AML-193 (cell line): Measurements from ENCODE around the gene PSMG4.

ENCODE experiments used
- DNase-seq, 2 experiments: peaks; one replicate each; lab custom pipeline; 2025; lab: John Stamatoyannopoulos, UW

PSMG4 gene

DNA sequence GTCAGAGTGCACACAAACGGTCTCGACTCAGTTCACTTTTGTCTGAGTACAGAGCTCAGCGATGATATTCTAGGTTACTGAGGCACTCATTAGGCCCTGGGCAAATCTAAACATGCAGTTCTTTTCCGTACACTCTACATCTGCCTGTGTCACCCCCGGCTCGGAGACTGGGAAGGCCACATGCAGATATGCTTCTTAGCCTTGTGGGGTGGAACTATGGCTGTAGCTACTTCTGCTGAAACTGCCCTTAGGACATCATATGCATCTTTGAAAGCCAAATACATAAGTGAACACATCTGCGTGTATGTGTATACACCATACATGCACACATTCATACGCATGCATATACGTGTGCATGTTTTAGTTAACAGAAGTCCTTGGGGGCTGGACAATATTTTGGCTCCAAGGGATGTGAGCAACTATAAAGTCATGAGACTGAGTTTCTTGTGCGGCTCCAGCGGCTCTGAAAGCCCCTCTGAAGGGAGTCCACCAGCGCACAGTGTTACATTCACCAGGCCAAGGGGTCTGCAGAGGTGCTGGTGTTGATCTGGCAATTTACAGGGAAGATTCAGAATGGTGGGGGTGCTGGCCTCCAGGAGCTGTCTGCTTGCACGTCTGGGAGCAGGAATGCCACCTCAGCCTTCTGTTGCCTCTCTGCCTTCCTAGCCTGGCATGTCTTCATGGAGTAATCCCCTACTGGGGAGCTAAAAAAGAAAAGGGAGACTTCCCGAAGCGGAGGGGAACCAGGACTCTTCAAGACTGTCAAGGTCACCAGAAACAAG, 31.6 kb downstream of the PSMG4 start:
- no peak for DNase-seq

DNA sequence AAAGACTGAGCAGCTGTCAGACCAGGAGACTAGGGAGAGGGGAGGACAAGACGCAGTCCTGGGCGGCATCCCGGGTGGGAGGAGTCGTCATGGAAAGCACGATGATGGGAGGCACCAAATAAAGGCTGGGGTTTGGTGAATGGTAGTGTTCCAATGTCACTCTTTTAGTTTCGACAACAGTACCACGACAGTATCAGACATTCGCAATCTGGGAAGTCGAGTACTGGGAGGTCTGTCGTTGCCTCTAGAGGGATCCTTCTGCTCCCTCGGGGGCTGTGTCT, 32.1 kb downstream of the PSMG4 start:
- DNase-seq = no peak

DNA sequence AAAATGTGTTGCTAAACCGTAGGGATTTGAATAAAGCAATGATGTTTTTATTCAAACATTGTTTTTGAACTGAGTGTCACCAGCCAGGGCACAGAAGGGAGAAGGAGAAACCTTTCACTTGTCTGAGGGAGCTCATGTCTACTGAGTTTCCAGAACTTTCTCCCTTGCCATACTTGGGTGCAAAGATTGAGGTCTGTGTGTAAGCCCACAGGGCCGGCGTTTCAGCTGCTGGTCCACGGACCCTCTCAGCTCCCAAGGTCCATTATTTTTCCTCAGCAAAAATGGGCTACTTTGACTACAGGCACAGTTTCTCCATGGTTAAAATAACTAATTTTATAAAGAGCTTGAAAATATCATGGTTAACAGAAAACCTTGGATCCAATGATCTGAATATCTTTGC, 32.6 kb downstream of the PSMG4 start:
- DNase-seq = no peak

DNA sequence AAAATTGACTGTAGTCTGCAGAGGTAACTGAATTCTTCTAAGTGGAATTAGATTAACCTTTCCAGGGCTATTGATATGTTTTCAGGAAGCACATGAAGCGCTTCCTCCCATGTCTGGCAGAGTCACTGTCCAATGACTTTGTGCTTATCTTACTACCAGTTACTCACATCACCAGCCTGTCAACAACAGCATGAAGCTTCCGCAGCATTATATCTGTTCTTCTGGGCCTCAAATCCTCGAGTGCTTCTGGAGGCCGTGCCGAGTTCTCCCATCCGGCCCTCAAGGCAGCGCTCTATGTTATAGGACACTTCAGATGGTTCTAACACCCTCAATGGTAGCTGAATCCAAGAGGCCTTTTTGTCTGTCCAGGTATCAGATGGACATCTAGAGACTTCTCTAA, 33.2 kb downstream of the PSMG4 start:
- no peak for DNase-seq

DNA sequence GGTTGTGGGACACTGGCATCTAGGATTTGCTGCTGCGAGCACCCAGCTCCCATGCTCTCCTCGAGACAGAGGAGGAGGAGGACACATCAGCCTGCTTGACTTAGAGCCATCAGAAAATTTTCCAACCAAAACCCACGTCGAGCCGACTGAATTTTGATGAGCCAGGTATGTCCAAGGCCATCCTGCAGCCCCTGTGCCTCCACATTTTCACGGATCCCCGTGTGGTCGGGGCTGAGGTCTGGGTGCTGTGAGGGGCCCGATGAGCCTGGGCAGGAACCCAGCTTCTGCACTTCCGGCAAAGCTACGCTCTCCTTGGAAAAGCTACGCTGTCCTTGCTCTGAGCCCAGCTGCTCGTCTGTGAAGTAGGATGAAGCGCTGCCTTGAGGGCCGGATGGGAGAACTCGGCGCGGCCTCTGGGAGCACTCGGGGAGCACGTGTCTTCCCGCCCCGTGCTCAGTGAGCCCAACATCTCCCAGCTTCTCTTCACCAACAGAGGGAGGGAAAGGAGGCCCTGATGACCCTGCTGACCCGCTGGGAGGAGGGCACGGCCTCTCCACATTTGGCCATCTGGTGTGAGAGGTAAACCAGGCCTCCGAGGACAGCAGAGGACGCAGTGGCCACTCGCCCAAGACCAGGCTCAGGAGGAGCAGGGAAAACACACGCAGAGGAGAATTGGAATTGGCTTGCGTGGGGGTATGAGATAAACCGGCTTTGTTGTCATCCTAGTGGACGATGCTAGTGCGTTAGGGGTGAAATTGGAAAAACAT, 33.9 kb downstream of the PSMG4 start:
- no peak for DNase-seq

DNA sequence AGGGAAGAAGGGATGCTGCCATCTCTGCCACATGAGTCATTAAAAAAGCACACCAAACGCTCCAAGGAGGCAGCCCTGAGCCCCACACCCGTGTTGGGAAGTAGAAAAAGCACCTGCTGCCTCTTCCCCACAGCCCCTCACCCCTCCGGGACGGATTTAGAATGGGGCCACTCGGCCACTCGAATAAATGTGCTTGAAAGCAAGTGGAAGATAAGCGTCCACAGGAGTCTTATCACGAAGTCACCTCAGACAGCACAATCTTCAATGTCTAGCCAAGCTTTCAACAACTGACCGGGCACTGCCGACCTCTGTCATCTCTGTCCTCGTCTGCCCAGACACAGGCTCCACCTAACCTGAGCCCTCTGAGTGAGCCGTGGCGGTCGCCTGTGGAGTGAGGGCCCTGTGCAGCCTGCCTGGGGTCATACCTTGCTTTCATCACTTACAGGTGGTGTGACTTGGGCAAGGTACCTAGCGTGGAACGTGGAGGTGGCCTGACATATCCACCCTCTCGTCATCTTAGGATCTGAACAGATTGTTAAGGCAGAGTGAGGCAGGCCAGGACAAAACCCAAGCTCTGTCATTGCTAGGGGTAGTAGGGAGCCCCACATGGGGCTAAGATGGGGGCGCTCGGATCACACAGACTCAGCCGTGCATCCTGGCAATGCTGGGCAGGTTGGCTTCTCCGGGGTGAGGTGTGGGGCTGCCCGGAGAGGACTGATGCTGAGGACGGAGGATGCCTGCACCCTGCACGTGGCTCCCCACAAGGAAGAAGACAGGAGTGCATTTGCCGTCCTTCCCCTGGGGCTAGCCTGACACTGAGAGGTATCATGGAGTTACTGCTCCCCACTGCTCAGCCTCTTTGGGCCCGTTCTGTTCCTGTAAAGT, 34.8 kb downstream of the PSMG4 start:
- DNase-seq = no peak

DNA sequence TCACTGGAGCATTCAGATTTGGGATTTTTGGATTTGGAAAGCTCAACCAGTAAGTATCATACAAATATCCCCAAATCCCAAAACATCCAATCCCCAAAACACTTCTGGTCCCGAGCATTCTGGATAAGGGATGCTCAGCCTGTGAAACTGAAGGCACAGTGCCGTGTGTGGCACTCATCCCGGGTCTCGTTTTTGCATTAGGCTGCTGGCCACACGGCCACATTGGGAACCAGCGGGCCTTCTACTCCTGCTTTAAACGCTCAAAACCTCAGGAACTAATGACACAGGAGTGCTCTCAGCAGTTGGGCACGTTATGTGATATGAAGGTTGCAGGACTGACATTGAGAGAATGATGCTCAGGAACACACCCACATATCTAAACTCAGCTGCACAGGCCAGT, 35.6 kb downstream of the PSMG4 start:
- DNase-seq = no peak

DNA sequence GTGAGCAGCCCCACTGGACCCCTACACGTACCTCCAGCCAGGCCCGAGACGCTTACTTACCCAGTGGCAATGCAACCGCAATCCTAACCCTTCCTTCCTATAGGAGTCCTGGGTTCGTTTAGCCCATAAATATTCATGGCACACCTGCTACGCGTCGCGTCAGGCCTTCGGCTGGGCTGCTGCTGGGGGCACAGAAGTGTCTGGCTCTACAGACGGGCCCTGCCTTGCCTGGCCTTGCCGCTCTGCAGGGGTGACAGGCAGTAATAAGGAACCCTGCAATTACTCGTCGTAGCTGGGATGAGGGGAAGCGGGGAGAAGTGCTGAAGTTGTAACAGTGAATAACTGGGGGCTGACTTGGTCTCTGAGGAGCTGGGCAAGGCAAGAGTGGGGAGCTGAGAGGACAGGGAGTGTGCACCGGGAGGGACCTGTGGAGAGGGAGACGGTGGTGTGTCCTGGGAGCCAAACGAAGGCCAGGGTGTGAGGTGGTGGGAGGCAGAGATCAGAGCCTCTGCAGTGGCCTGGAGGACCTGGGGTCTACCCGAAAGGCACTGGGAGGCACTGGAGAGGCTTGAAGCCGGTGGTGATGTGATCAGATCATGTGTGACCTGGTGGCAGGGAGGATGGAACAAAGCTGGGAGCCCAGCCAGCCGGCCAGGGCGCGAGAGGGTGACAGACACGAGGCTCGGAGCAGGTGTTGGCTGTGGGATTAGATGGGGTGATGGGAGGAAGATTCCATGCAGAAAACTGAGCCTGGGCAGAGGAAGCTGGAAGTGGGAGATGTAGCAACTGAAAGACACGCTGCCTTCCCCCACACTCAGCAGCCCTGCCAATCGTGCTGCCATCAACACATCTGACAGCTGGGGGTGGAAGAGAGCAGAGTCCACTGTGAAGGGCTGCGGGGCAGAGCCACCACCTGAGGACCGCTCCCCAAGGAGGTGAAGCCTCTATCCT, 36.4 kb downstream of the PSMG4 start:
- DNase-seq = no peak

DNA sequence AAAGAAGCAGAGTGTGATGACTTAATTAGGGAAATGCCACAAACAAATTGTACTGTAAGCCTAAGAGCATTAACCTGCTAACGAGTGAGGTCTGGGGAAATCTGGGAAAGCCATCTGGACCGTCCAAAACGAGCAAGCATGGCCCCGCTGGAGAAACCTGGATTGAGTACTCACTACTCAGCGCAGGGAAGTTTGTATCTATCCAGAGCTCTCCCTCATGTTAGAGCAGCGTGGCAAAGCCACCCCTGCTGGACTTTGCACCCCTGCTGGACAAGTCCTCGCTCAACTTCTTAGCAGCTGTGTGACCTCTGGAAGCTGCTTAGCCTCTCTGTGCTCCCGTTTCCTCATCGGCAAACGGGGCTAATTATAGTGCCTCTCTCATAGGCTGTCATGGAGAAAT, 37.3 kb downstream of the PSMG4 start:
- no peak for DNase-seq

DNA sequence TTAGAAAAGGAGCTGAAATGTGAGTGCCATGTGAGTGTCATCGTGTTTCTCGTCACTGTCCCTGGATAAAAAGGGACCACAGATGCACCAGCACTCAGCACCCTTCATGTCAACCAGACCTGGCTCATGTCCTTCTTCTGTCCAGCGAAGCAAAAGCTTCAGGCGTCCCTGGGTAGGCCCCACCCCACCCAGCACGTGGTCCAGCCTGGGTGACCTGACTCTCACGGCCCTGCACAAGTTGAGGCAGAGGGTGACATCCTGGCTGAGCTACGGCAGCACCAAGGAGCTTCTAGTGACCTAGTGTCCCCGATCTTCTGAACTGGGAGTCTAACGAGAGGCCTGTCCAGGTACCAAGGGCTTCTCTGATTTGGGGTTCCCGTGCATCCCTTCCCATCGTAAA, 37.8 kb downstream of the PSMG4 start:
- no peak for DNase-seq

DNA sequence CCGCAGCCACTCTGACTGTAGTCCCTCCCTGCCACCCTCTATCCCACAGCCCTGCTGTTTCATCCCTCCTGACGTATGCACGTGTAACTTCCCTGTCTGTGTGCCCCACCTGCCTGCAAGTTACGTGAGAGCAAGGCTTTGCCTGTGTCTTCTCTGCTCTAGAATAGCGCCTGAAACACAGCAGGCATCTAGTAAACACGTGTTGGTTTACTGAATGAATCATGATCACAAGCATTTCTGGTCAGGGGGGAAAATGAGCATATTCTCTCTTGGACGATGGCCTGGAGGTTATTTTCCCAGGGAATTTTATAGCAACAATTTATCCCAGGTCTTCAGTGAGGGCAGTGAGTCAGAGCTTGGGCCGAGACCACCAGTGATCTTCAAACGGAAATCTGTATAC, 38.3 kb downstream of the PSMG4 start:
- no peak for DNase-seq

DNA sequence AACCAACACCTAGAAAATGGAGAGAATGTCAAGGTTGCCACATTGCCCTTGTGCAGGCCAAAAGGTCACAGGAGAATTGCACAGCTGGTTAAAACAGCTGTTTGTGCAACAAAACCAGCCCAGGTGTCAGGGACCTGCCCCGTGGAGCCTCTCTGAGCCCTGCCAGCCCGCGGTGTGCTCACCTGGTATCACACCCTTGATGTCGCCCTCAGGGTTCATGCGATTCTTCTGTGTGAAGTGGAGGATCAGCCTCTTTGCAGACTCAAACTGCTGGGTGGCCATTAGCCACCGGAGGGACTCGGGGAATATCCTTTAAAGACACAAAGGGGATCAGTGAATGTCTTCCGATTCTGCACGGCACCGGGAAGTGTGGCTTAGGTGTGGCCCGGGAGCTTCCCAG, 39.2 kb downstream of the PSMG4 start:
- DNase-seq = no peak

DNA sequence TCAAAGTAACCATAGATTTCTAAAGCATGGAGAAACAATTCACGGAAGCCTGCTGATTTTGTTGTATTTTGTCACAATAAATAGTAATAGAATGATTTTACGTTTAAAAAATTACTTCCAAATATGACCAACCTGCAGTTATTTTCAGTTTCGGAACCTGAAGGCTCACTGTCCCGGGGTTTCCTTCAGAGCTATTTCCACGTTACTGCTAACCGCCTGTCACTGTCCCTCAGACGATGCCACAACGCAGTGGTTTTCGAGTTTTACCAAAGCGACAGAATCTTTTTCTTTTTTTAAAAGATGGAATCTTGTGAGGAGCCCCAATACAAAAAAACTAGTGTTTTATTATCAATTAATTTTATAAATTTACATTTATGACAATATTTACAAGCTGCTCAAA, 40.5 kb downstream of the PSMG4 start:
- DNase-seq = no peak

DNA sequence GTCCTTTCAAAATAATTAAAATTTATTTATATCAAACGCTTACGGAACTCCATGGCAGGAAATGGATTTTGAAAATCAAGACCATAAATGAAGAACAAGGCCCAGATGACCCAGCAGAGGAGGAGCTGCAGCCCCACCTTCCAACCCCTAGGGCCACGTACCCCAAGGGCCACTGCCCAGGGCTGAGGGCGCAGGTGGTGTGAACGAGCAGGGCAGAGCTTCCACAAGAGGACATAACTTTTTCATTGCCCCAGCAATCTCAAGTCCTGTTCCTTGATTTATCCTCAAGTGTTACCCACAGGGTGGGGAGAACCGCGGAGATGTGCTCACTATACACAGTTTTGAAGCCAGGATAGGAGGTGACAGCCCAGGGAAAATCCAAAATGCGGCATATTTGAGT, 42.8 kb downstream of the PSMG4 start:
- DNase-seq = no peak

DNA sequence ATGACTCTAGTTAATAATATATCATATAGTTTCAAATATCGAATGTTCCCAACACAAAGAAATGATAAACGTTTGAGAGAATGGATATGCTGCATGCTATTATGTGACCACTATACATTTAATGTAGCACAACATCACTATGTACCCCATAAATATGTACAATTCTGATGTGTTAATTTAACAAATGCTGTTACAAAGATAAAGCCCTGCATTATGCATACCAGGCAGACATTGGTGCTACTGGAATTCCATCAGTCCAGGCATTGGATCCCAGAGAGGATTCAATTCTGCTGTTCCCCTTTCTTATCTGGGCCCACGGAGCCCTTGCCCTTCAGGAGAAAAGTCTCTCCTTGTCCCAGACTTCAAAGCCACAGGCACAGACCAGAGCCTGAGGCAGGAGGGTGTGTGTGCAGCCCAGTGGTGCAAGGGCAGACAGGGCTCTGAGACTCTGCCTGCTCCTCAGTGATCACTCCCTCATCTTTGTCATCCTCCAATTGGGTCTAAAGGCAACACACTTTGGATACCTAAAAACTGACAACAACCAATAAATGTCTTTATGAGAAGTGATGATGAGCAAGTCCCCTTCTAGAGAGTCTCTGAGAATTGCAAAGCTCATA, 45.2 kb downstream of the PSMG4 start:
- DNase-seq = no peak

DNA sequence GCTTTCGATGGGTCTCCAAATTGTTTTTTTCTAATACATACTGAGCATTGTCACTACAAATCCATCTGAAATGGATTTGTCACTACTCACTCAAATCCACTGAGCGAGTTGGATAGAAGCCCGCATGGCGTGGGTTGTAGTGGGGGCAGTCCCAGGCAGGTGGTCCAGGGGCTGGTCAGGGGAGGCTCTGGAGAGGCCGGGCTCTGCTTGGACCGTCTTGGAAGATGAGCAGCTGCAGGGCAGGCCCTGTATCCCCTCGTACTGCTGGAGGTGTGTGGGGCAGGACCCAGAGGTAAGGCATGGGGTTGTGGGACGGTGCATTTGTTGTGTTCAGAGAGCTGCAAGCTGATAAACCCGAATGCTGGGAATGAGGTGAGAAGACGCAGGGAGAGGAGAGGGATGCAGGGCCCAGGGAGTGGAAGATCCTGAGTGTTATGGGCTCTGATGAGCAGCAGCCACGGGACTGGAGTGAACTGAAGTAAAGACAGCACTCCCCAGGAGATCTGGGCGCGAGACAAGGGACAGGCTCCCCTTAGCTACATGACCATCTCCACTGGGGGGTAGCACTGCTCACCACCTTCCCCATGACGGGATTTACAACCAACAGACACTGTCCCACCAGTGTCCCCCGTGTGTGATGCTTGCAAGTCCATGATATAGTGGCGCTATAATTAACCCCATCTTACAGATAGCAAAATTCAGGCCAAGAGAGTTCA, 45.9 kb downstream of the PSMG4 start:
- DNase-seq = no peak

DNA sequence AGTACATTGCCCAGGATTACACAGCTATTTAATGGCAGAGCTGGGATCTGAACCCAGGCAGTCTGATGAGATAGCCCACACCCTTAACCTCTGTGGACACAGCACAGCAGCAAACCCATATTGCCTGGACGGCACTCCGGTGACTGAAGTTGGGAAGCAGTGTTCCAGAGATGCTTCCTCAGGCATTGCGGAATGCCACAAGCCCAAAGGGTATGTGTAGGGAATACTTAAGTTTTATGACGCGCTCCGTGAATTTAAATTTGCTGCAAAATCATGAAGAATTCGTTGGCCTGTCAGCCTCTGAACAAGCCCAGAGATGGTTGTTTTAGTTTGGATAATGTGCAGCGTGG, 46.4 kb downstream of the PSMG4 start:
- DNase-seq = no peak

DNA sequence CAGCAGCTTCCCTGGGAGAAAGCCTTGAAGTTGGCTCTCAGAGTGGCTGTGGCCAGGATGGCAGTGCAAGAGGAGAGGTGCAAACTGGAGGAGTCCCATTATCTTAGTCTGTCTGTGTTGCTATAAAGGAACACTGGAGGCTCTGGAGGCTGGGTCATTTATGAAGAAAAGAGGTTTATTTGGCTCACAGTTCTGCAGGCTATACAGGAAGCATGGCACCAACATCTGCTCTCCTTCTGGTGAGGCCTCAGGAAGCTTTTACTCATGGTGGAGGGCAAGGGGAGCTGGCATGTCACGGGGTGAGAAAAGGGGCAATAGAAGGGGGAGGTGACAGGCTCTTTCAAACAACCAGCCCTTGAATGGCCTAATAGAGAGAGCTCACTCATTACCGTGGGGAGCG, 47.1 kb downstream of the PSMG4 start:
- DNase-seq = no peak

DNA sequence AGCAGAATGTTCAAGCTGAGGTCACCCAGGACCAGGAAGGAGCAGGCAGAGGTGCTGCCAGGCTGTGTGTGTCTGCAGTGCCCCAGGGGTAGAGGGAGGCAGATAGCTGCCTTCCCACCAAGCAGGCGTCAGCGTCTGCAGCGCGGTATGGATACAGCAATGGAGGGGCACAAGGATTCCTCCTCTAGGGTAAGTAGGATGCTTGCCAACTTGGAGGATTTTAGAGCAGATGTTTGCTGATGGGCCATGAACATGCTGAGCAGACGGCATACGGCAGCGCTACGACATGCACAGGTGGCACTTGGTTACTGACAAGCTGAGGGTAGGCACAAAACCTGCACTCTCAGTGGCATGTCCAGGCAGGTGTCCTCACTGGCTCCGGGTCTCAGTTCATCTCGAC, 48.1 kb downstream of the PSMG4 start:
- no peak for DNase-seq

DNA sequence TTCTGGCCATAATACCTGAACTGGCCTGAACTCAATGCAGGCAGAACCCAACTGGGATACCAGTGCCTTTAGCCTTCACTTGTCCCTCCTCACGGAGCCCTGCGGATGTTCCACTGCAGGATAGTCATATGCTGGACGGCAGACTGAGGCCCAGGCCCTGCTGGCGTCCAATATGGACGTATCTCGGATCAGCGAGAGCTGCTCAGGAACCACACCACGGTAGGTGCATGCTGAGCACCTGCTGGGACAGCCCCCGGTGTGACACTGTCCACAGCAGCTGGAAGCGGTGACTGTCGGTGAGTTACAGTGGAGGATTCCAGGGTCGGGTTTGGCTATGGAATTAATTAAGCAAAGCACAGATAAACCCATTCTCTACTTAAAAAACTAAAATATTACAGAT, 48.7 kb downstream of the PSMG4 start:
- DNase-seq = no peak

DNA sequence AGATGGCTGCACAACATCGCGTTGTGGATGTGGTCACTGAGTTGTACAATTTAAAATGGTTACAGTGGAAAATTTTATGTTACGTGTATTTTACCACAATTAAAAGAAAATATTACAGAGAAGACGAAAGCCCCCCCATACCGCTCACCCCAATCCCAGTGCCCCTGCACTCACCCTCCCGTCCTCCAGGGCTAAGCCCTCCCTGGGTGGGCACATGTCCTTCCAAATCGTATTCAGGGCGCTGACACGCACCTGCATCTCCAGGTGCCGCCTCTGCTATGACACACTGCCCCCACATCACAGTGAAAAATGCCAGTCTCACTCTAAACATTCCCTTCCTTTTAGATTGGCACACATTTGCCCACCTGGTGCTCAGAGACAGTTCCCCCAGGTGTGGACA, 49.4 kb downstream of the PSMG4 start:
- no peak for DNase-seq
